ENCODE results near the gene ESYT1.

ESYT1 gene

DNA sequence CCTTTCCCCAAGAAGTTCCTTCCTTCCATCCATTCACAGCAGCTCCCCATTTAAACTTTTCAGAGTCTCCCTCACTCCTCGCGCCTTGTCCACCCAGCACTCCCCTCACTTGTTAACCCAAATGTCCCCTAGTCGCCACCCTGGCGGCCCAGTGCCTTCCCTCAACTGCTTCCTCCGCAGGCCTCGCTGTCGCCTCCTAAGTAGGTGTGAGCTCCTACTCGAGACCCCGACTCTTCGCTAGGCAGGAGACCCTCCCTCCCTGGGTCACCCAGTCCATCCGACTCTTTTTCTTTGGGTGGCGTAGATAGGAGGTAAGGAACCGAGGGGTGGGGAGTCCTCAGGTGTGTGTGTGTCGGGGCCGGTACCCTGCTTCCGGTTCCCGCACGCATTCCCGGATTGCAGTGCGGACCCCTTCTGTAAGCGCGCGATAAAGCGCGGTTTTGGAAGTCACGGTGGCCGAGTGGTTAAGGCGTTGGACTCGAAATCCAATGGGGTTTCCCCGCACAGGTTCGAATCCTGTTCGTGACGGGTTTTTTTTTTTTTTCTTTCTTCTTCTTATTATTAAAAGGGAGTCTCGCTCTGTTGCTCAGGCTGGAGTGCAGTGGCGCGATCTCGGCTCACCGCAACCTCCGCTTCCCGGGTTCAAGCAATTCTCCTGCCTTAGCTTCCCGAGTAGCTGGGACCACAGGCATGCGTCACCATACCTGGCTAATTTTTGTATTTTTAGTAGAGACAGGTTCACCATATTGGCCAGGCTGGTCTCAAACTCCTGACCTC is 62.0 kb downstream of the ESYT1 start:
- peak; percentile 12 for DNase-seq

GRCh38 chr12:56190695-56191155 is 62.7 kb downstream of the ESYT1 start:
- no peak for DNase-seq

DNA sequence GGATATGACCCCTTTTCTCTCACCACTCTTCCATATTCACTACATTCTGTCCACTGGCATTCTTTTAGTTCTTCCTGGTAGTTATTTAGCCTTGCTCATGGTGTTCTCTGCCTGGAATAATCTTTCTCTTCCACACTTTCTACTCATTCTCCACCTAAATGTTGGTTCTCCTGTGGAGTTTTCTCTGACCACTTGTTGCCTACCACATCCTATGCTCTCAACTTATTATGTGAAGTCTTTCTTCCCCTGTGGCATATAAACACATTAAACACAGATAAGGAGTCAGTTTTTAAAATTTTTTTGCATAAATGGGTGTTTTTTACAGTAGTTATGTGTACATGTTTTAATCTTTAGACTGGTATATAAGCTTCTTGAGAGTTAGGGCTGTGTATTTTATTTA is 64.5 kb downstream of the ESYT1 start:
- no peak for DNase-seq

- DNase-seq: no peak
Observed at GRCh38 chr12:56193025-56193578, 65.0 kb downstream of the ESYT1 start.

Measured in GOT3 (cell line).